ENCODE results near the gene GPSM1. TPM values are rescaled to one million over a fixed set of nuclear protein-coding genes. Genes with fewer than 3 reads are reported as not detected.

GPSM1 gene
- total and polyA plus RNA-seq, 2 donors (not counting 1 experiment from before 2014, with no cell fraction given) = 2.4 to 6.3 TPM

DNA sequence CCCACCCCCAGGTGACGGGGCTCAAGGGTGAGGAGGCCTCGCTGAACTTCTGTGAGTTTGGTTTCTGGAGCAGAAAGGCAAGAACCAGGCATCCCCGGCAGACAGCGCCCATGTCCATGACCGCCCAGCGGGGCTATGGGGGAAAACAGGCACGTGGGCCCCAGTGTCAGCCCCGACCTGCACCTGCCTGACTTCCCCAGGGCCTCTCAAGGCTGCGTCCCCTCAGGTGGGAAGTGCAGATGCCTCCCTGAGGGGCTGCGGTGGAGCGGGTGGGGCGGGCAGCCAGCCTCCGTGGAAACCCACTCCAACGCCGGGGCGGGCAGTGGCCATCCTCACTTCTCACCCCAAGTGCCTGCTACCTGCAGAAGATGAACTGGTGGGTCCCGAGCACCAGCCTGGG is 53.0 kb downstream of the GPSM1 start:
- Histone ChIP-seq H3K9ac (ENCODE audit: low read length) (no peak overlapping the region), H3K9me3 (ENCODE audit: control extremely low read depth in 1 of 3, control insufficient read depth in 2 of 3, insufficient read depth in 1 of 3, low read length in 2 of 3) (no peaks in the 10 kb centered on the region), H4K20me1 (ENCODE audit: control insufficient read depth, insufficient read depth, low read length, poor library complexity, severe bottlenecking) (no peaks in the 10 kb centered on the region), H3K27ac (ENCODE audit: low read length in 2 of 2) (no peak overlapping the region), H3K4me2 (replicated peaks; ENCODE audit: low read depth, low read length, poor library complexity, severe bottlenecking) (no peak overlapping the region), H3K4me1 (ENCODE audit: control insufficient read depth in 2 of 2, insufficient read depth in 2 of 2, low read length in 2 of 2) (no peaks in the 10 kb centered on the region), H3K4me3 (ENCODE audit: control extremely low read depth in 1 of 5, extremely low read depth in 1 of 5, insufficient read depth in 1 of 5, low read depth in 2 of 5, low read length in 4 of 5) (no peak overlapping the region), H3K36me3 (replicated peaks in 1 of 2; ENCODE audit: control extremely low read depth in 1 of 2, control insufficient read depth in 1 of 2, extremely low read depth in 1 of 2, insufficient read depth in 2 of 2, low read length in 1 of 2) (peaks cover 0 to 17% of the 10 kb centered on the region in 2 experiments), H2AFZ (ENCODE audit: insufficient read depth, low read depth, low read length, poor library complexity, severe bottlenecking) (no peak overlapping the region), H3K27me3 (replicated peaks in 1 of 4; ENCODE audit: control extremely low read depth in 1 of 4, control insufficient read depth in 3 of 4, insufficient read depth in 4 of 4, low read length in 3 of 4) (no peaks in the 10 kb centered on the region), H3K79me2 (ENCODE audit: control insufficient read depth, insufficient read depth, low read length) (no peaks in the 10 kb centered on the region)
- Mint-ChIP-seq H3K4me3 (no peak overlapping the region), H3K9me3 (ENCODE audit: insufficient read depth) (no peaks in the 10 kb centered on the region), H3K27me3 (no peaks in the 10 kb centered on the region), H3K4me1 (no peaks in the 10 kb centered on the region), H3K27ac (no peak overlapping the region)
- TF ChIP-seq EZH2 (IDR thresholded peaks at IDR 0.05; ENCODE audit: borderline replicate concordance, insufficient read depth, low read depth, low read length, poor library complexity, severe bottlenecking) (no peak), CTCF (IDR thresholded peaks at IDR 0.05) (no peak)
- WGBS (ENCODE audit: insufficient coverage) = 94% methylated on average over 14 of the region's 17 CpGs
- POLR2A ChIA-PET = no interaction called here
- DNase-seq = no peak
- intact Hi-C loops (cut with micrococcal nuclease) = no loop called here
- ATAC-seq (ENCODE audit: low read depth) = no peak
- CTCF ChIA-PET = no interaction called here

- no peaks in the 10 kb centered on the region for H3K9me3 ChIP-seq (ENCODE audit: control extremely low read depth in 1 of 3, control insufficient read depth in 2 of 3, insufficient read depth in 1 of 3, low read length in 2 of 3)
- Mint-ChIP-seq H3K9me3 (ENCODE audit: insufficient read depth) (no peaks in the 10 kb centered on the region), H3K27me3 (no peaks in the 10 kb centered on the region), H3K27ac (no peak overlapping the region), H3K4me1 (no peaks in the 10 kb centered on the region), H3K4me3 (no peak overlapping the region)
- peaks cover 0 to 17% of the 10 kb centered on the region in 2 experiments for H3K36me3 ChIP-seq (replicated peaks in 1 of 2; ENCODE audit: control extremely low read depth in 1 of 2, control insufficient read depth in 1 of 2, extremely low read depth in 1 of 2, insufficient read depth in 2 of 2, low read length in 1 of 2)
- no peak overlapping the region for H2AFZ ChIP-seq (ENCODE audit: insufficient read depth, low read depth, low read length, poor library complexity, severe bottlenecking)
- ChIA-PET CTCF (interaction anchor here (1.1 kb wide), 1 partner anchor 18 kb away, joined by 3 read pairs; the partner anchor contains the start of gene DNLZ), POLR2A (no interaction called here)
- H3K9ac ChIP-seq (ENCODE audit: low read length) = no peak overlapping the region
- no peak for TF ChIP-seq CTCF (IDR thresholded peaks at IDR 0.05)
- TF ChIP-seq EZH2 (IDR thresholded peaks at IDR 0.05; ENCODE audit: borderline replicate concordance, insufficient read depth, low read depth, low read length, poor library complexity, severe bottlenecking) = no peak
- no peak overlapping the region for H3K4me3 ChIP-seq (ENCODE audit: control extremely low read depth in 1 of 5, extremely low read depth in 1 of 5, insufficient read depth in 1 of 5, low read depth in 2 of 5, low read length in 4 of 5)
- no peaks in the 10 kb centered on the region for H4K20me1 ChIP-seq (ENCODE audit: control insufficient read depth, insufficient read depth, low read length, poor library complexity, severe bottlenecking)
- H3K4me2 ChIP-seq (replicated peaks; ENCODE audit: low read depth, low read length, poor library complexity, severe bottlenecking) = no peak overlapping the region
- ATAC-seq (ENCODE audit: low read depth) (no peak), DNase-seq (no peak)
- WGBS (ENCODE audit: insufficient coverage) = 96% methylated on average over 8 of the region's 9 CpGs
- no peaks in the 10 kb centered on the region for H3K27me3 ChIP-seq (replicated peaks in 1 of 4; ENCODE audit: control extremely low read depth in 1 of 4, control insufficient read depth in 3 of 4, insufficient read depth in 4 of 4, low read length in 3 of 4)
- intact Hi-C loops (cut with micrococcal nuclease) = no loop called here
- no peaks in the 10 kb centered on the region for H3K4me1 ChIP-seq (ENCODE audit: control insufficient read depth in 2 of 2, insufficient read depth in 2 of 2, low read length in 2 of 2)
- no peaks in the 10 kb centered on the region for H3K79me2 ChIP-seq (ENCODE audit: control insufficient read depth, insufficient read depth, low read length)
- H3K27ac ChIP-seq (ENCODE audit: low read length in 2 of 2) = no peak overlapping the region
Measured at GRCh38 chr9:136381311-136381710, 54.0 kb downstream of the GPSM1 start.

Data from B cell (primary cell).